Liver (tissue), 3 donors: Measurements from ENCODE around the gene LTO1.

Experiments used
- EGR1 ChIP-seq, 2 donors: IDR thresholded peaks; 2 replicates each; pipeline ENCODE4 v1.6.1; 2016 to 2018; ENCODE audit warnings: antibody characterized with exemption in 2 of 2, low read depth in 2 of 2
- FOXA1 ChIP-seq: IDR thresholded peaks from 2 replicates; pipeline ENCODE4 v1.6.1; 2016; ENCODE audit warnings: antibody characterized with exemption
- HNF4A ChIP-seq, 2 donors: conservative IDR thresholded peaks; 2 replicates each; pipeline ENCODE4 v1.6.1; 2016; ENCODE audit warnings: antibody characterized with exemption in 2 of 2, mild to moderate bottlenecking in 2 of 2
- JUND ChIP-seq, 2 donors: IDR thresholded peaks; 2 replicates each; pipeline ENCODE4 v1.6.1; 2016; ENCODE audit warnings: antibody characterized with exemption in 2 of 2
- RAD21 ChIP-seq, 2 donors: IDR thresholded peaks; 2 replicates each; pipeline ENCODE4 v1.6.1; 2016; ENCODE audit warnings: antibody characterized with exemption in 2 of 2, mild to moderate bottlenecking in 2 of 2
- RXRA ChIP-seq, 2 donors: IDR thresholded peaks; 2 replicates each; pipeline ENCODE4 v1.6.1; 2017 to 2018; ENCODE audit warnings: antibody characterized with exemption in 2 of 2, mild to moderate bottlenecking in 1 of 2
- SP1 ChIP-seq: IDR thresholded peaks from 2 replicates; pipeline ENCODE4 v1.6.1; 2018; ENCODE audit warnings: antibody characterized with exemption, mild to moderate bottlenecking
- TAF1 ChIP-seq: conservative IDR thresholded peaks from 2 replicates; pipeline ENCODE4 v1.6.1; 2016; ENCODE audit warnings: antibody characterized with exemption, mild to moderate bottlenecking
- YY1 ChIP-seq: IDR thresholded peaks from 2 replicates; pipeline ENCODE4 v1.6.1; 2016; ENCODE audit warnings: antibody characterized with exemption, mild to moderate bottlenecking
- TF ChIP-seq, protein P1 (sequence below): fragments of 150-350 bp; IDR thresholded peaks from 2 replicates; pipeline ENCODE4 v1.5.1; 2017; ENCODE audit warnings: improper control_type of control experiment, low read depth, low read length; ENCODE audit not compliant: missing input control
- TF ChIP-seq, protein P2 (sequence below): IDR thresholded peaks from 2 replicates; pipeline ENCODE4 v1.6.1; 2016; ENCODE audit warnings: antibody characterized with exemption, mild to moderate bottlenecking
- donor health status: healthy.
- donor health status: healthy.

DNA sequence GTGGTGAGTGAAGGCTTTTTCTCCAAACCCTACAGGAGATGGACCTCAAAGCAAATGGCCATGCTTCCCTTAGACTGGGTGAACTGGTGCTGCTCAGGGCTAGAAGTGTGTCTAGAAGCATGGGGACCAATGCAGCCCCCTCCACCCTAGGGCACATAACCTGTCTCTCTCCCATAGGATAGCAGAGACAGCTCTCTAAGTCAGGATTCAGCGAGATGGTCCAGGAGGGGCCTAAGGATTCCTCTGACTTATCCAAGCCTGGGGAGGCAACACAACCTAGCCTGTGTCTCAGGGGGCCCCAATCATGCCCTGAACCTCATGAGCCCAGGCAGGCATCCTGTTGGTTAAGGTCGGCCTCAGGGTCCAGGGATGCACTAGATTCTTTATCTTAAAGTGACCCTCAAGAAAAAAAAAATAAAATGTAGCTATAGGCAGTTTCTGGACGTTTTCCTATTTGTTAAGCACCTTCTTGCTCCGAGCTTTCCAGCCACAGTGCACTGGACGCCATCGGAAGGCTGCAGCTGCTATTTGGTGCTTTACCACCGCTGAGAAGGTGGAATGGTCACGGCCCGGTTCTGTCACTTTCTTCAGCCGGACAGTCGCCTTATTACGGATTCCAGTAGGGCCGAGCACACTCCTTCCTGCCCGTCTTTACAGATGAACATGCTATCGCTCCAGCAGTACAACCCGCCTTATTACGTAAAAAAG, 39.2 kb downstream of the LTO1 start:
- TF ChIP-seq, protein P1, sequence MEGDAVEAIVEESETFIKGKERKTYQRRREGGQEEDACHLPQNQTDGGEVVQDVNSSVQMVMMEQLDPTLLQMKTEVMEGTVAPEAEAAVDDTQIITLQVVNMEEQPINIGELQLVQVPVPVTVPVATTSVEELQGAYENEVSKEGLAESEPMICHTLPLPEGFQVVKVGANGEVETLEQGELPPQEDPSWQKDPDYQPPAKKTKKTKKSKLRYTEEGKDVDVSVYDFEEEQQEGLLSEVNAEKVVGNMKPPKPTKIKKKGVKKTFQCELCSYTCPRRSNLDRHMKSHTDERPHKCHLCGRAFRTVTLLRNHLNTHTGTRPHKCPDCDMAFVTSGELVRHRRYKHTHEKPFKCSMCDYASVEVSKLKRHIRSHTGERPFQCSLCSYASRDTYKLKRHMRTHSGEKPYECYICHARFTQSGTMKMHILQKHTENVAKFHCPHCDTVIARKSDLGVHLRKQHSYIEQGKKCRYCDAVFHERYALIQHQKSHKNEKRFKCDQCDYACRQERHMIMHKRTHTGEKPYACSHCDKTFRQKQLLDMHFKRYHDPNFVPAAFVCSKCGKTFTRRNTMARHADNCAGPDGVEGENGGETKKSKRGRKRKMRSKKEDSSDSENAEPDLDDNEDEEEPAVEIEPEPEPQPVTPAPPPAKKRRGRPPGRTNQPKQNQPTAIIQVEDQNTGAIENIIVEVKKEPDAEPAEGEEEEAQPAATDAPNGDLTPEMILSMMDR, result no peak
- no peak for TF ChIP-seq FOXA1
- no peak for TF ChIP-seq HNF4A (conservative IDR thresholded peaks at IDR 0.05)
- TF ChIP-seq SP1, result no peak
- TF ChIP-seq TAF1, result no peak
- TF ChIP-seq RAD21 (IDR thresholded peaks at IDR 0.05), result no peak
- TF ChIP-seq RXRA (IDR thresholded peaks at IDR 0.05), result no peak
- TF ChIP-seq YY1, result no peak
- no peak for TF ChIP-seq EGR1 (IDR thresholded peaks at IDR 0.05; ENCODE audit: low read depth in 2 of 2)
- no peak for TF ChIP-seq JUND (IDR thresholded peaks at IDR 0.05)
- TF ChIP-seq, protein P2, sequence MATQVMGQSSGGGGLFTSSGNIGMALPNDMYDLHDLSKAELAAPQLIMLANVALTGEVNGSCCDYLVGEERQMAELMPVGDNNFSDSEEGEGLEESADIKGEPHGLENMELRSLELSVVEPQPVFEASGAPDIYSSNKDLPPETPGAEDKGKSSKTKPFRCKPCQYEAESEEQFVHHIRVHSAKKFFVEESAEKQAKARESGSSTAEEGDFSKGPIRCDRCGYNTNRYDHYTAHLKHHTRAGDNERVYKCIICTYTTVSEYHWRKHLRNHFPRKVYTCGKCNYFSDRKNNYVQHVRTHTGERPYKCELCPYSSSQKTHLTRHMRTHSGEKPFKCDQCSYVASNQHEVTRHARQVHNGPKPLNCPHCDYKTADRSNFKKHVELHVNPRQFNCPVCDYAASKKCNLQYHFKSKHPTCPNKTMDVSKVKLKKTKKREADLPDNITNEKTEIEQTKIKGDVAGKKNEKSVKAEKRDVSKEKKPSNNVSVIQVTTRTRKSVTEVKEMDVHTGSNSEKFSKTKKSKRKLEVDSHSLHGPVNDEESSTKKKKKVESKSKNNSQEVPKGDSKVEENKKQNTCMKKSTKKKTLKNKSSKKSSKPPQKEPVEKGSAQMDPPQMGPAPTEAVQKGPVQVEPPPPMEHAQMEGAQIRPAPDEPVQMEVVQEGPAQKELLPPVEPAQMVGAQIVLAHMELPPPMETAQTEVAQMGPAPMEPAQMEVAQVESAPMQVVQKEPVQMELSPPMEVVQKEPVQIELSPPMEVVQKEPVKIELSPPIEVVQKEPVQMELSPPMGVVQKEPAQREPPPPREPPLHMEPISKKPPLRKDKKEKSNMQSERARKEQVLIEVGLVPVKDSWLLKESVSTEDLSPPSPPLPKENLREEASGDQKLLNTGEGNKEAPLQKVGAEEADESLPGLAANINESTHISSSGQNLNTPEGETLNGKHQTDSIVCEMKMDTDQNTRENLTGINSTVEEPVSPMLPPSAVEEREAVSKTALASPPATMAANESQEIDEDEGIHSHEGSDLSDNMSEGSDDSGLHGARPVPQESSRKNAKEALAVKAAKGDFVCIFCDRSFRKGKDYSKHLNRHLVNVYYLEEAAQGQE, result no peak
